A673 (cell line): ENCODE data around the gene ATP2B2.

Source experiments
- EZH2 ChIP-seq: fragments of 200-600 bp; sonication (generic); IDR thresholded peaks from 2 replicates; pipeline ENCODE4 v1.6.1; 2017; ENCODE audit warnings: borderline replicate concordance, low read depth, mild to moderate bottlenecking, mixed read lengths, antibody characterized with exemption, low read length; ENCODE audit not compliant: poor library complexity, severe bottlenecking
- TF ChIP-seq, protein P1 (sequence below): fragments of 300-800, 200-600 bp; sonication (generic); conservative IDR thresholded peaks from 2 replicates; pipeline ENCODE4 v1.5.1; 2017; ENCODE audit warnings: low read depth, mild to moderate bottlenecking, antibody characterized with exemption, low read length, moderate library complexity, mixed read lengths

DNA sequence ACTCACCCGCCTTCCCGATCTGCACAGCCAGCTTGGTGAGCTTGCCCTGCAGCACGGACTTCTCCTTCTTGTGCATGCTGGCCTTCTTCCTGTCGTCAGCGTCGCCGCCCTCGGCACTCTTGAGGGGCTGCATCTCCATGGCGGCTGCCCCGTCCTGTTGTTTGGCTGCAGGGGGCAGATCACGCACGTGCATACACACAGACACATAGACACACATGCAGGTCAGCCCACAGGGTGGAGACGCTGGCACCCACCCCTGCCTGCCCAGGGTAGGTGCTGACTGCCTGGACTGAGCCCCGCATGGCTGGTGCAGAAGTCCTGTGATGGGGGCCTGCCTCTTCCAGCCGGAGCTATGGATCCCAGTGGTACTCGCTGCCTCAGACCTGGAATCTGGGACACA, 127.1 kb downstream of the ATP2B2 start:
- TF ChIP-seq, protein P1, sequence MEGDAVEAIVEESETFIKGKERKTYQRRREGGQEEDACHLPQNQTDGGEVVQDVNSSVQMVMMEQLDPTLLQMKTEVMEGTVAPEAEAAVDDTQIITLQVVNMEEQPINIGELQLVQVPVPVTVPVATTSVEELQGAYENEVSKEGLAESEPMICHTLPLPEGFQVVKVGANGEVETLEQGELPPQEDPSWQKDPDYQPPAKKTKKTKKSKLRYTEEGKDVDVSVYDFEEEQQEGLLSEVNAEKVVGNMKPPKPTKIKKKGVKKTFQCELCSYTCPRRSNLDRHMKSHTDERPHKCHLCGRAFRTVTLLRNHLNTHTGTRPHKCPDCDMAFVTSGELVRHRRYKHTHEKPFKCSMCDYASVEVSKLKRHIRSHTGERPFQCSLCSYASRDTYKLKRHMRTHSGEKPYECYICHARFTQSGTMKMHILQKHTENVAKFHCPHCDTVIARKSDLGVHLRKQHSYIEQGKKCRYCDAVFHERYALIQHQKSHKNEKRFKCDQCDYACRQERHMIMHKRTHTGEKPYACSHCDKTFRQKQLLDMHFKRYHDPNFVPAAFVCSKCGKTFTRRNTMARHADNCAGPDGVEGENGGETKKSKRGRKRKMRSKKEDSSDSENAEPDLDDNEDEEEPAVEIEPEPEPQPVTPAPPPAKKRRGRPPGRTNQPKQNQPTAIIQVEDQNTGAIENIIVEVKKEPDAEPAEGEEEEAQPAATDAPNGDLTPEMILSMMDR = no peak
- TF ChIP-seq EZH2 = no peak
